ENCODE measurements around the gene GTF2H4.

- TF ChIP-seq POLR2A (IDR thresholded peaks at IDR 0.05) (no peak), CTCF (IDR thresholded peaks at IDR 0.05) (no peak)
These were observed 16.0 kb upstream of the GTF2H4 start for GRCh38 chr6:30891816-30892538.

Data from thyroid gland (tissue), 4 donors.